Limb (tissue), 2 donors: ENCODE measurements around the gene FBP1.

Source experiments
- DNase-seq, 2 donors: peaks; one replicate each; pipeline ENCODE4 v3.0.0-alpha.2; 2016; ENCODE audit errors: extremely low spot score in 2 of 2

The FBP1 gene

GRCh38 chr9:94656200-94656599 is 16.9 kb upstream of the FBP1 start:
- peak in 1 of 2 donors; percentile 69 for DNase-seq

GRCh38 chr9:94655739-94656138 is 16.4 kb upstream of the FBP1 start:
- DNase-seq = no peak

GRCh38 chr9:94654165-94654894 is 15.0 kb upstream of the FBP1 start:
- no peak for DNase-seq

GRCh38 chr9:94650949-94651348 is 11.6 kb upstream of the FBP1 start:
- DNase-seq = no peak

GRCh38 chr9:94649100-94649819 is 9.9 kb upstream of the FBP1 start:
- DNase-seq = no peak

DNA sequence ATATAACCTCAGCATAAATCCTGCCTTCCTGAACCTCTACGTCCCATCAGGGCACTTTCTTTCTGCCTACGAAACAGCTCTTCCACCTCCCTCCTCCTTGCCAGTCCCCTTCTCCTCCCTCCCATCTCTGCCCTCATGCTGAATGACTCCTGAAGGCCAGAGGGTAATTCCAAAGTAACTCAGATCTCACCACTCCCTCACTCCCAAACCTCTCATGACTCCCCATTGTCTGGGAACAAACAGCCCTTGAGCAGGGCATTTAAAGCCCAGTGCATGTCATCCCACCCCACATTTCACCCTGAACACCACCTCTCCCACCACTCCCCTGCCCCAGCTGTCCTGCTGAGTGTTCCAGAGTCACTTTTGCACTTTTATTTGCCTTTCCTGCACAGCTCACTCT is 8.9 kb upstream of the FBP1 start:
- no peak for DNase-seq

- no peak for DNase-seq
Observed at GRCh38 chr9:94645901-94646300, 6.6 kb upstream of the FBP1 start.

DNA sequence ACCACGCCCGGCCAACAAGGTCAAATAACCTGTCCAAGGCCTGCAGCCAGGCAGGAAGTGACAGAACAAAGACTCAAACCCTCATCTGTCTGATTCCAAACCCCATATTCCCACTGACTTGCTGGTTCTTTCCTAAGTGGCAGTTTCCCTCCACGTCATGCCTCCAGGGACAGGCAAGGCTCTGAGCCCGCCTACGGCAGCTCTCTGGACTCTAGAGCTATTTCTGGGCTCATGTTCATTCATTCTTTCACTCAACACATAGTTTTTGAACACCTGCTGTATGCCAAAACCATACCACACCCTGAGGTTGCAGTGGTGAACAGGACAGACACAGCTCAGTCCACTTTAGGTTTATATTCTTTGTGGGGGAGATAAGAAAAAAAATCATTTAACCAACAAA is 5.2 kb upstream of the FBP1 start:
- DNase-seq = no peak

GRCh38 chr9:94643741-94644140 is 4.4 kb upstream of the FBP1 start:
- no peak for DNase-seq

DNA sequence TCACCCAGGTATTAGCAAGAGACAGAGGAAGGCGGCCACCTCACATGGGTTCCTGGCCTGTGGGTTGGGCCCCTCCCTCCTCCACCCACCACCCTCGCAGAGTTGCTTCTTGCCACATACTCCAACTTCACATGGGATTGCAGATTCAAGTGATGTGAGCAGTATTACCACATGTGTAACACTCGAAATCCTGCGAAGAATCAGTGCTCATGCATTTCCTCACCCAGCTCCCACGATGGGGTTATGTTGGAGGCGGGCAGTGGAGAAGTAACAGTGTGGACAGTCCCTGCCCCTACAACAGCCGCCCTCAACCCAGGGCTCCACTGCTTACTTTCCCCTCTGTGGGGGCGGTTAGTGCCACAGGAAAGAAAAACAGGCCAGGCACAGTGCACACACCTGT is 3.9 kb upstream of the FBP1 start:
- DNase-seq = no peak

DNA sequence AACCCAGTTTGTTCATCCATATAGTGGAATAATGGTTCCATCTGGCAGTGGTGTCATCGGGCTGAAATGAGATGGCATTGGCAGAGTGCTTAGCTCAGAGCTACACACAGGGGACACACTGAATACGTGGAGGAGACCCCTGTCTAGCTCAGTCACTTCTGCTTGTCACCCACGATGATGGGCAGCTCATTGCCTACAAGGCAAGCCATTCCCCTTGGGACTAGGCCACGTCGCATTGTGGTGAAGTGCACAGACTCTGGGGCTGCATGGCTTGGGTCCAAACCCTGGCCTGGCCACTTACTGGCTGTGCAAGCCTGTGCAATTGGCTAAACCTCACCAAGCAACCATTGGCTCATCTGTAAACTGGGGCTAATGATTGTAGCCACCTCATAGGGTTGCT is 3.2 kb upstream of the FBP1 start:
- no peak for DNase-seq

DNA sequence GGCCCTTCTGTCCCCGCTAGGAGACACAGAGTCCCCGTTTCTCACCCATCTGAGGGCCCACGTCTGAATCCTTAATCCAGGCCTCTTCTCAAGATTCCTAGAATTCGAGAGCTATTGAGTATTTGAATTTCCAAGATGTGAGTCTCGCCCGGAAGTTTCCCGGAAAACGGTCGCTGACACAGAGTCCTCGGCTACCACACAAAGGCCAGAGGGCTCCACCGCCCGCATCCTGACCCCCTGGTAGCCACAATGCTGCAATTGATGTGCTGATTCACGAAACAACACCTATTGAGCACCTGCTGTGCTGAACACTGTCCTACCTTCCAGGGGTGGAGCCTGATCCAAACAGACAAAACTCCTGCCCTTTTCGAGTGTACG is 670 bp upstream of the FBP1 start:
- no peak for DNase-seq

- no peak for DNase-seq
Observed at GRCh38 chr9:94638335-94639060, 820 bp downstream of the FBP1 start.

- DNase-seq = no peak
Observed at GRCh38 chr9:94632737-94633136, 6.6 kb downstream of the FBP1 start.

DNA sequence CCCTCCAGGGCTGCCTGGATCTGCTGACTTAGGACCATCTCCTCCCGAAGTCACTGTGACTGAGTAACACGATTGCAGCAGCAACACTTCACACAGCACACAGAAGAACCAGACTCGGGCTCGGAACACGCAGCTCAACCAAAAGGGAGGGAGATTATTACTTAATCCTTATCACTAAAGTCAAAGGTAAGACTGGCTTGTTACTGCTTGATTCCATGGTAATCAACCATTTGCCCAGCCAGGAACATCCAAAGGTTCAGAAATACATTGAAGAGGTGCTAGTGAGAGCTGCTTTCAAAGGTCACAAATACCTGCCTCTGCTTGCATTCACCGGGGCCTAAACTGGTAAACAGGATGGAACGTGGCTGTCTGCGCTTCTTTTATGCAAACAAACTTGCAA is 7.7 kb downstream of the FBP1 start:
- no peak for DNase-seq

GRCh38 chr9:94630833-94631232 is 8.5 kb downstream of the FBP1 start:
- DNase-seq = no peak

DNA sequence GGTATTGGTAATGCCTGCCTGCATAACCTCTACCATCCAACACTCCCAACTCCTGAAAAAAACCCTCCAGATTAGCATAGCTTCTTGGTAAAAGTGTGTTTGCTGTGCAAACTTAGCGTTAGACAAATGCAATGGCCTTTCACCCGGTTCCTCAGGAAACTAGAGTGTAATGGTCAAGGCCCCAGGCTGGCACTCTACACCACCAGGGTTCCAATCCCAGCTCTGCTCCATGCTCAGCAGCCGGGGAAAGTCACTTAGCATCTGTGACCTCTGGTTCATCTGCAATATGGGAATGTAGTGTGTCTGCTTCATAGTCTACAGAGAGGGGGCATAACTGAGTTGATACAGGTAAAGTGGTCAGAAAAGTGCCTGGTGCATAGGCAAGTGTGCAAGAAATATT is 9.0 kb downstream of the FBP1 start:
- no peak for DNase-seq

GRCh38 chr9:94627287-94627686 is 12.0 kb downstream of the FBP1 start:
- DNase-seq = no peak

GRCh38 chr9:94625835-94626234 is 13.5 kb downstream of the FBP1 start:
- DNase-seq = no peak

- DNase-seq = no peak
Observed at GRCh38 chr9:94624629-94625028, 14.7 kb downstream of the FBP1 start.

- peak in 1 of 2 donors; percentile 53 for DNase-seq
Observed at GRCh38 chr9:94623253-94623652, 16.1 kb downstream of the FBP1 start.

GRCh38 chr9:94622087-94622800 is 17.1 kb downstream of the FBP1 start:
- DNase-seq = no peak
